Pancreas (tissue), 10 donors: ENCODE data around the gene SEC63. TPM values are rescaled to one million over a fixed set of nuclear protein-coding genes. Genes with fewer than 3 reads are reported as not detected.

Experiments used
- ATAC-seq, 4 donors: fragments of 200-7000 bp; cut with Tn5 transposase; one replicate each; pipeline versions ENCODE4 v1.8.0 to v1.9.1; 2020; ENCODE audit warnings: mild to moderate bottlenecking in 4 of 4, moderate library complexity in 4 of 4
- DNase-seq, 6 donors: peaks; one replicate each; pipeline ENCODE4 v3.0.0-alpha.2; 2020
- FAIRE-seq: peaks from 2 replicates; lab custom pipeline; 2012; peaks lifted over from hg19 to GRCh38; lab: Jason Lieb, UNC
- H3K27ac ChIP-seq, 4 donors: fragments of 200-600 bp; sonication (generic); 1 replicate in 3 of 4; 2 replicates in 1 of 4; pipeline versions ENCODE4 v1.5.0 to v1.8.0; 2020
- H3K27me3 ChIP-seq, 4 donors: fragments of 200-600 bp; one replicate each; pipeline ENCODE4 v1.8.0; 2021
- H3K36me3 ChIP-seq, 3 donors: fragments of 200-600 bp; sonication (generic) in 1 of 3; one replicate each; pipeline versions ENCODE4 v1.5.0 to v1.8.0; 2020 to 2021
- H3K4me1 ChIP-seq, 3 donors: fragments of 200-600 bp; one replicate each; pipeline ENCODE4 v1.8.0; 2021
- H3K4me3 ChIP-seq, 4 donors: fragments of 200-600 bp; sonication (generic) in 2 of 4; one replicate each; pipeline versions ENCODE4 v1.5.0 to v1.8.0; 2020 to 2021
- H3K9me3 ChIP-seq, 4 donors: fragments of 200-600 bp; one replicate each; pipeline ENCODE4 v1.8.0; 2021
- CTCF ChIP-seq, 4 donors: fragments of 200-600 bp; sonication (generic) in 3 of 4; IDR thresholded peaks; one replicate each; pipeline versions ENCODE4 v1.5.0 to v1.8.0; 2021; ENCODE audit warnings: antibody characterized with exemption in 4 of 4
- WGBS, 2 donors: extraction: QIAGEN DNeasy Blood & Tissue Kit; methylation state at CpG; one replicate each; pipeline ENCODE4 v1.1.7; 2013; 5-methylcytosine and 5-hydroxymethylcytosine counted together
- intact Hi-C, 3 donors: fragments of 100-400 bp; cut with DNase I; formaldehyde crosslinking; loops; one replicate each; pipeline versions ENCODE4 v1.11.1 to v1.14.2; 2022
- polyA plus RNA-seq, 2 donors: library from polyadenylated mRNA; stranded (reverse); fragments of 200-250 nt; gene quantifications; one replicate each; pipeline ENCODE4 v1.2.3, GENCODE V29; 2013
- total RNA-seq, 6 donors: library from RNA; stranded (reverse); fragmentation: NEBNext Ultra II Directional in 4 of 6; extraction: Animal tissue kit (Norgen Biotek cat#: 25700) in 4 of 6; gene quantifications; one replicate each; pipeline versions ENCODE4 v1.2.1 to v1.2.4, GENCODE V29; 2021 to 2023
- donor health status: healthy with polysubstance abuse.
- donor health status: DM: no; HTN: no; CAD: no; lungs with moderate emphysema.
- donor health status: DM: no; HTN: no; CAD: no.
- donor health status: control.
- donor health status: control.
- donor health status: Bipolar disorder and iron deficiency.
- donor health status: DM: yes; HTN: yes; CAD: no.
- donor health status: DM: no; HTN: no; CAD: no.
- donor health status: DM: no; HTN: no; CAD: no.
- donor health status: DM: yes; HTN: yes; CAD: no.

Gene SEC63
- total and polyA plus RNA-seq, 8 donors, result 34.4 to 146 (median 115) TPM

GRCh38 chr6:107972413-107973096, 14.5 kb upstream of the SEC63 start:
- intact Hi-C loops, result loop anchor here in 1 of 3 donors (10.0 kb wide), 1 partner anchor 552 kb away; no protein-coding TSS in a partner anchor
- DNase-seq (no peak), FAIRE-seq (no peak), ATAC-seq (no peak)
- Histone ChIP-seq H3K9me3 (no peaks in the 10 kb centered on the region), H3K27me3 (no peaks in the 10 kb centered on the region), H3K36me3 (no peaks in the 10 kb centered on the region), H3K4me3 (no peak overlapping the region), H3K4me1 (peaks cover 0 to 4% (median 0%) of the 10 kb centered on the region in 3 donors), H3K27ac (no peak overlapping the region)
- 70 to 74% methylated on average over 8 of the region's 8 CpGs for WGBS, 2 donors
- TF ChIP-seq CTCF (IDR thresholded peaks at IDR 0.05), result no peak

- intact Hi-C loops, result loop anchor here in 1 of 3 donors (10.0 kb wide), 1 partner anchor 554 kb away; no protein-coding TSS in a partner anchor
- DNase-seq, result no peak
- no peak for TF ChIP-seq CTCF (IDR thresholded peaks at IDR 0.05)
Measured at GRCh38 chr6:107971181-107971580, 13.2 kb upstream of the SEC63 start.

GRCh38 chr6:107970255-107970654, 12.2 kb upstream of the SEC63 start:
- TF ChIP-seq CTCF (IDR thresholded peaks at IDR 0.05), result no peak
- Histone ChIP-seq H3K4me1 (peaks cover 0 to 4% (median 0%) of the 10 kb centered on the region in 3 donors), H3K36me3 (no peaks in the 10 kb centered on the region), H3K27ac (no peak overlapping the region), H3K27me3 (no peaks in the 10 kb centered on the region), H3K9me3 (no peaks in the 10 kb centered on the region), H3K4me3 (no peak overlapping the region)
- intact Hi-C loops, result loop anchor here in 1 of 3 donors (10.0 kb wide), 1 partner anchor 555 kb away; no protein-coding TSS in a partner anchor
- ATAC-seq (no peak), DNase-seq (no peak), FAIRE-seq (no peak)
- WGBS, 2 donors, result 71 to 75% methylated on average over 5 of the region's 5 CpGs

More at GRCh38 chr6:107971181-107971580, 13.2 kb upstream of the SEC63 start:
- H3K9me3 ChIP-seq, result no peaks in the 10 kb centered on the region
- ATAC-seq (no peak), FAIRE-seq (no peak)
- H3K4me3 ChIP-seq, result no peak overlapping the region
- peaks cover 0 to 4% (median 0%) of the 10 kb centered on the region in 3 donors for H3K4me1 ChIP-seq
- WGBS, 2 donors, result 90 to 95% methylated on average over 6 of the region's 6 CpGs
- no peak overlapping the region for H3K27ac ChIP-seq
- H3K36me3 ChIP-seq, result no peaks in the 10 kb centered on the region
- no peaks in the 10 kb centered on the region for H3K27me3 ChIP-seq

- intact Hi-C loops, result no loop called here
- H3K27ac ChIP-seq, result no peak overlapping the region
- 82 to 84% methylated on average over 5 of the region's 5 CpGs for WGBS, 2 donors
- peaks cover 0 to 5% (median 0%) of the 10 kb centered on the region in 3 donors for H3K4me1 ChIP-seq
- no peaks in the 10 kb centered on the region for H3K27me3 ChIP-seq
- no peak for DNase-seq
- no peak for ATAC-seq
- H3K36me3 ChIP-seq, result no peaks in the 10 kb centered on the region
- H3K9me3 ChIP-seq, result no peaks in the 10 kb centered on the region
- FAIRE-seq, result no peak
- H3K4me3 ChIP-seq, result no peak overlapping the region
- no peak for TF ChIP-seq CTCF (IDR thresholded peaks at IDR 0.05)
Measured at GRCh38 chr6:107968081-107968480, 10.1 kb upstream of the SEC63 start.

- no peak overlapping the region for H3K27ac ChIP-seq
- 81 to 84% methylated on average over 4 of the region's 4 CpGs for WGBS, 2 donors
- H3K9me3 ChIP-seq, result no peaks in the 10 kb centered on the region
- no peaks in the 10 kb centered on the region for H3K27me3 ChIP-seq
- H3K4me3 ChIP-seq, result no peak overlapping the region
- intact Hi-C loops, result no loop called here
- TF ChIP-seq CTCF (IDR thresholded peaks at IDR 0.05), result no peak
- ATAC-seq (no peak), FAIRE-seq (no peak), DNase-seq (no peak)
- no peaks in the 10 kb centered on the region for H3K36me3 ChIP-seq
- peaks cover 0 to 3% (median 0%) of the 10 kb centered on the region in 3 donors for H3K4me1 ChIP-seq
Measured at GRCh38 chr6:107965746-107966145, 7.7 kb upstream of the SEC63 start.
